COLO668 (cell line): ENCODE data around the gene PDE6D.
A peak's percentile ranks its signal among the peaks of the same experiment; 100 is the strongest.

ENCODE experiments used
- DNase-seq: peaks from one replicate; lab custom pipeline; 2025; ENCODE audit not compliant: unreplicated experiment; lab: John Stamatoyannopoulos, UW

Gene PDE6D

GRCh38 chr2:231708773-231709635, 72.1 kb downstream of the PDE6D start:
- DNase-seq, result peak; percentile 65

DNA sequence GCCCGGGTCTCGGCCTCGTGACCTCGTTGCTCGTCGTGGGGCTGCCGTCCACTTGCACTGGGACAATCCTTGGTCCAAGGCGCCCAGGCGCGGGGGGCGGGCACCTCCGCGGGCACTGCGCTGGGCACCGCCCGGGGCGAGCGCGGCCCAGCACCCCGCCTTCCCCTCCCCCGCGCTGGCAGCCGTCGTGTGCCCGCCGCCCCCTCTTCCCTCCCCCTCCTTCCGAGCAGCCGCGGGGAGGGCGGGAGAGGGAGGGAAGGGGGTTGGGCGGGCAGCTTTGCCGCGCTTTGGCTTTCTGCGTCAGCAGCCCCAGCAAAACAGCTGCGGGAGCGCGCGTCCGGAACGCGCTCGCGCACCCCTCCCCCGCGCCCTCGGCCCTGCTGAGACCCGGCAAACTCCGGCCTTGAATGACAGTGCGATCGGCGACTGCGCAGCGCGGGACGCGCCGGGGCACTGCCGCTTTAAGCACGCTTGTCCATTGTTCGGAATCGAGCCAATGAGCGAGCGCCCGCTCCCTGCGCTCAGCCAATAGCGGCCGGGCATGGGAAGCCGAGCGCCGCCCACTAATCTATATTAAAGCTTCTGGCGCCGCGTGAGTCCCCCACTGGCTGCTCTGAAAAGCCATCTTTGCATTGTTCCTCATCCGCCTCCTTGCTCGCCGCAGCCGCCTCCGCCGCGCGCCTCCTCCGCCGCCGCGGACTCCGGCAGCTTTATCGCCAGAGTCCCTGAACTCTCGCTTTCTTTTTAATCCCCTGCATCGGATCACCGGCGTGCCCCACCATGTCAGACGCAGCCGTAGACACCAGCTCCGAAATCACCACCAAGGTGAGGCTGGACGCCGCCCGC, 72.9 kb downstream of the PDE6D start, which contains the start of gene PTMA:
Gene PTMA (plus strand): TSS at position 599 of the 846 bp plus-strand sequence. CDS start 182 bp downstream, at position 781.
- DNase-seq, result peak; percentile 98

DNA sequence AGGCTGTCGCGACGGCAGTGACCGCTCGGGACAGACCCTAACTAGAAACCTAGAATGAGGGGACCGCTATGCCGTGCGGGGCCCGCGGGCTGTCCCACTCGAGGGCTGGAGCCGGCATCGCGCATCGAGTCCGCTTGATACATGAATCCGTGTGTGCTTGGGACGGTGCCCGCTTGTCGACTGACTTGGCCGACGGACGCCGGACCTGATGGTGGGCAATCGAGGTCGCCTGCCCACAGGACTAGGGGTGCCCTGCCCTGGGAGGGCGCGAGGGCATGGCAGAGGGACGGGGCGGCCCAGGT, 73.5 kb downstream of the PDE6D start:
- peak; percentile 70 for DNase-seq

GRCh38 chr2:231706731-231707624, 74.1 kb downstream of the PDE6D start:
- peak; percentile 97 for DNase-seq

DNA sequence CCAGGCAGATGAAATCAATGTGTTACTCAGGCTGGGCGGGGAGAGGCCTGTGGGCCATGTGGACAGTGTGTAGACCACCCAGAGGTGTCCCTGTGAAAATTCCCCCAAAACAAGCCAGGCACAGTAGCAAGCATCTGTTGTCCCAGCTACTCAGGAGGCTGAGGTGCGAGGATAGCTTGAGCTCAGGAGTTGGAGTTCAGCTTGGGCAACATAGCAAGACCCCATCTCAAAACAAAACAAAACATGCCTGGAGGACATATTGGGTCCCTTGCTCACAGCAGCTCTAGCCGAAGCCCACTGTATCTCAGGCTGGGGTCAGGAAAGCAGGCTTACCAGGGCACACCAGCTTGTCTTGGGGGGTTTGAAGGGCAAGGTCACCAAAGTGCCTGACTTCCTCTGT, 77.1 kb downstream of the PDE6D start:
- no peak for DNase-seq

DNA sequence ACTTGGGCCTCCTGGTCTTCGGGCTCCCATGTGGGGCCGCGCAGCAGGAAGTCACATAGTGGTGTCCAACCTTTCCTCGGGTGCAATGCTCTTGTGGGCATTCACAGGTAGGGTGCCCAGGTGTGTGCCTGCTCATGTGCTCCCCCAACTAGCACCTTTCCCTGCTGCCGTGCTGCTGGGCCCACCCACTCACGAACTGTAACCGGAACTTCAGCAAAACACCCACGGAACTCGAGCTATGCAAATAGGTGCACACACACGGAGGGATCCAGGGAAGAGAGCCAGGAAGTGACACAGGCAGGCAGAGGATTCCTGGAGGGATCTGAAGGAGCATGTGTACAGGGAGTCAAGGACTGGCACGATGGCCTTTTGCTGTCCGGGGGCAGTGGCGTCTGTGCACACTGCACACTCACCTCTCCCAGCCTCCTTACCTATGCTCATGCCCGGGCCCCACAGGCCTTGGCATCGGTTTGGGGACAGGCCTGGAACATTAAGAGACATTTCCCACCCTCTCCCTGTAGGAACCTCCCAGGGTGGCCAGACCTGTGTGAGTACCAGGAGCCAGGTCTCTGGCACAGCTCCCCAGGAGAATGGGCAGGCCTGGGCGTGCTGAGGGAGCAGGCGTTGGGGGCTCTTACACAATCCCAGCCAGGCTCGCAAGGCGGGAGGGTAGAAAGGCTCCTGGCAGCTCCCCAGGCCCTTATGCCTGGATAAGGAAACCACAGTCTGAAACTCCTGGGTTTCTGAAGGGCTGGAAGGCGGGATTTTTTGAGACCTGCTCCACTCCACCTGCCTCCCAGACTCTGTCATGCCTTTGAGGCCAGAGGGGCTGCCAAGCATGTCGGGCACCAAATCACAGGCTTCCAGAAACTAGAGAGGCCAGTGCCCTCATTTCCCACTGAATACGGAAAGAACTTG, 79.4 kb downstream of the PDE6D start:
- DNase-seq, result peak; percentile 22

DNA sequence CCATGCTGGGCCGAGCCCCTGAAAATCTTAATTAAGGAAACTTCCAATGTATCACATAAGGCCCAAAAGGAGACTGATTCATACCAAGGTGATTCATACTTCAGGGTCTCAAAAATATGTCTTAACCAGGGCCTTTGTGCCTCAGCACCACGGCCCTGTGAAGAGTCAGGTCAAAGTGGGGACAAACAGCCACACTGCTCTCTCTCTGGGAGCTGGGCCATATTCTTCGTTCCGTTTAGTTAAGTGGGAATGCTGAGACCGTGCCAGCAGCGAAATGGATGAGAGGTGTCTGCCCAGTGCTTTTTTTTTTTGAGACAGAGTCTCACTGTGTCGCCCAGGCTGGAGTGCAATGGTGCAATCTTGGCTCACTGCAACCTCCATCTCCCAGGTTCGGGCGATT, 82.1 kb downstream of the PDE6D start:
- no peak for DNase-seq

GRCh38 chr2:231696004-231696367, 85.1 kb downstream of the PDE6D start:
- no peak for DNase-seq

GRCh38 chr2:231693956-231694355, 87.1 kb downstream of the PDE6D start:
- DNase-seq, result no peak

DNA sequence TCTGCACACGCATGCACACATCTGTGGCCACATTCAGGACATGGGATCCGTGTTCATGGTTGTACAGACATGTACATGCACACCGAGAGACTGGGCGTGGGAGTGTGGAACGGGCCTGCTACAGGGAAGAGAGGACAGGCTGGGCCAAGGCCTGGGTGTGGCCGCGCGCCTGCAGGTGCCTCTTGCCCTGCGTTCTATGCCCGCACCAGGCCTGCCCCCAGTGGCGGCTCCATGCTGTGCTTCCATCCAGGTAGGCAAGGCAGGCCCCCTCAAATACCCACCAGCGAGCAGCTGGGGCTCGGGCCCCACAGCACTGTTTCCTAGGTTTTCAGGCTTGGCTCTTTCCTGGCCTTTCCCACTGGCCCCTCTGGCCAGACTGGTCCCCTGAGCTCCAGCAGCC, 88.2 kb downstream of the PDE6D start:
- DNase-seq, result peak; percentile 30

- DNase-seq, result no peak
These were observed 89.8 kb downstream of the PDE6D start for GRCh38 chr2:231691251-231691772.

GRCh38 chr2:231689124-231689893, 91.8 kb downstream of the PDE6D start:
- no peak for DNase-seq

- no peak for DNase-seq
These were observed 92.4 kb downstream of the PDE6D start for GRCh38 chr2:231688719-231689118.

GRCh38 chr2:231687961-231688360, 93.1 kb downstream of the PDE6D start:
- no peak for DNase-seq

DNA sequence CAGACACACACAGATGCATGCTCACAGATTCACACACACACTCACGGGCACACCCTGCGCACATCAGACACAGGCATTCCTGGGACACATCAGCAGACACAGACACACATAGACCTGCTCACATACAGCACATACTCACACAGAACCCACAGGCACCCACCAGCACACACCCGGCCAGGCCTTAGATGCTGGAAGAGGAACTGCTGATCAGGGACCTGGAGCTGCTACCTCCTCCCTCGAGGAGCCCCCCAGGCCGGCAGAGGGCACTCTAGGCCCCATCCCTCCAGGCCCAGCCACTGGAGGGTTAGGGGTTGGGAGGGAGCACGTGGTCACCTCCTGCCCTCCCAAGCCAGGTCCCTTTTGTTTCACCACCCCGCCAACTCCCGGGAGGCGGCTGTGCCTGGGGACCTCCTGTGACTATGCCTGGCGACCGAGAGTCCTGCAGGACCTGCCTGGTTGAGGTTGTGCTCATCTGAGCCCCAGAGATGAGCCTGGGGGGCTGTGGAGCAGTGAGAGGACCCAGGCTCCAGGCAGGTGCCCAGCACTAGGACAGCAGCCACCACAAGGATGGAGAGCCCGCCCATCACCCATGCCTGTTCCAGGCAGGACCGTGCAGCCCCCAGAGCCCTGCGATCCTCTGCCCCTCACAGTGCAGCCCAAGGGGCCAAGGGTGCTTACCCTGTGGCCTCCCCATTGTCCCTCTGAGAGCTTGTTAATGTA, 93.8 kb downstream of the PDE6D start:
- peak; percentile 68 for DNase-seq

GRCh38 chr2:231686192-231687100, 94.6 kb downstream of the PDE6D start:
- DNase-seq, result no peak
